ENCODE data around the gene LRRC56.
A peak's percentile ranks its signal among the peaks of the same experiment; 100 is the strongest.

Gene LRRC56

DNA sequence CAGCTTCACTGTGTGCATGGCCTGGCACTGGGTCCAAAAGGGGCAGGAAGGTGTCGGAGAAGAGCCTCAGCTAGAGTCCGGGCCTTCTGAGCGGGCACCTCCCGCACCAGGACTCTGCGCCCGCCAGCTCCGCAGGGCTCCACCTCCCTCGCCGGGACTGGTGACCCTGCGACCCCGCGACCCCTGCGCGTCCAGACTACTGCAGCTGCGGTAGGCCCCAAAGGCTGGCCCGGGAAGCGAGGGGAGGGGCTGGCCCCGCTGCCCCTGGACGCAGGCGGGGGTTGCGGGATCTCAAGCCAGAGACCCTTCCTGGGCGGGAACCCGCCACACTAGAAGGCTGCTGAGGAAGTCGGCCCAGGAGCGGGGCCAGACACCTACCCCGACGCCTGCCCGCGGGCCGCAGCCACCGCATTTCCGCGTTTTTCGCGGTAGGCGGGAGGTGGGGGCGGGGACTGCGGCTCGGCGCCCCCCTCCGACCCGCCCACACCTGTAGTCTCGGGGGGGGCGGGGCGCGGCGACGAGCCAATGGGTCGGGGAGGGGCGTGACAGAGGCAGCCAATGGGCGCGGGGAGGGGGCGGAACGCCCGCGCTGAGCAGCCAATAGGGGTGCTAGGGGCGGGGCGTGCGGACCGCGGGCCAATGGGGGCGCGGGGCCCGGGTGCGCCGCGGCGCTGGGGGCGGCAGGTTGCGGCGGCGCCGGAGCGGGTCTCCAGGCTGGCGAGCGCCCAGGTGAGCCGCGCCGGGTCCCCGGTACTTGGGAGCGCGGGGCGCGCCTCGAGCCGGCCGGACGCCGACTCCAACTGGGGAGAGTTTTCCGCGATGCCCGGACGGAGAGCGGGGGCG is 23.2 kb downstream of the LRRC56 start, which contains the start of the genes LMNTD2 and RASSF7 (continued):
- TF ChIP-seq, protein P1, sequence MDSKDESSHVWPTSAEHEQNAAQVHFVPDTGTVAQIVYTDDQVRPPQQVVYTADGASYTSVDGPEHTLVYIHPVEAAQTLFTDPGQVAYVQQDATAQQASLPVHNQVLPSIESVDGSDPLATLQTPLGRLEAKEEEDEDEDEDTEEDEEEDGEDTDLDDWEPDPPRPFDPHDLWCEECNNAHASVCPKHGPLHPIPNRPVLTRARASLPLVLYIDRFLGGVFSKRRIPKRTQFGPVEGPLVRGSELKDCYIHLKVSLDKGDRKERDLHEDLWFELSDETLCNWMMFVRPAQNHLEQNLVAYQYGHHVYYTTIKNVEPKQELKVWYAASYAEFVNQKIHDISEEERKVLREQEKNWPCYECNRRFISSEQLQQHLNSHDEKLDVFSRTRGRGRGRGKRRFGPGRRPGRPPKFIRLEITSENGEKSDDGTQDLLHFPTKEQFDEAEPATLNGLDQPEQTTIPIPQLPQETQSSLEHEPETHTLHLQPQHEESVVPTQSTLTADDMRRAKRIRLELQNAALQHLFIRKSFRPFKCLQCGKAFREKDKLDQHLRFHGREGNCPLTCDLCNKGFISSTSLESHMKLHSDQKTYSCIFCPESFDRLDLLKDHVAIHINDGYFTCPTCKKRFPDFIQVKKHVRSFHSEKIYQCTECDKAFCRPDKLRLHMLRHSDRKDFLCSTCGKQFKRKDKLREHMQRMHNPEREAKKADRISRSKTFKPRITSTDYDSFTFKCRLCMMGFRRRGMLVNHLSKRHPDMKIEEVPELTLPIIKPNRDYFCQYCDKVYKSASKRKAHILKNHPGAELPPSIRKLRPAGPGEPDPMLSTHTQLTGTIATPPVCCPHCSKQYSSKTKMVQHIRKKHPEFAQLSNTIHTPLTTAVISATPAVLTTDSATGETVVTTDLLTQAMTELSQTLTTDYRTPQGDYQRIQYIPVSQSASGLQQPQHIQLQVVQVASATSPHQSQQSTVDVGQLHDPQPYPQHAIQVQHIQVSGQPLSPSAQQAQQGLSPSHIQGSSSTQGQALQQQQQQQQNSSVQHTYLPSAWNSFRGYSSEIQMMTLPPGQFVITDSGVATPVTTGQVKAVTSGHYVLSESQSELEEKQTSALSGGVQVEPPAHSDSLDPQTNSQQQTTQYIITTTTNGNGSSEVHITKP (tag by site-specific recombination; IDR thresholded peaks at IDR 0.05) = no peak
- TF ChIP-seq, protein P2, sequence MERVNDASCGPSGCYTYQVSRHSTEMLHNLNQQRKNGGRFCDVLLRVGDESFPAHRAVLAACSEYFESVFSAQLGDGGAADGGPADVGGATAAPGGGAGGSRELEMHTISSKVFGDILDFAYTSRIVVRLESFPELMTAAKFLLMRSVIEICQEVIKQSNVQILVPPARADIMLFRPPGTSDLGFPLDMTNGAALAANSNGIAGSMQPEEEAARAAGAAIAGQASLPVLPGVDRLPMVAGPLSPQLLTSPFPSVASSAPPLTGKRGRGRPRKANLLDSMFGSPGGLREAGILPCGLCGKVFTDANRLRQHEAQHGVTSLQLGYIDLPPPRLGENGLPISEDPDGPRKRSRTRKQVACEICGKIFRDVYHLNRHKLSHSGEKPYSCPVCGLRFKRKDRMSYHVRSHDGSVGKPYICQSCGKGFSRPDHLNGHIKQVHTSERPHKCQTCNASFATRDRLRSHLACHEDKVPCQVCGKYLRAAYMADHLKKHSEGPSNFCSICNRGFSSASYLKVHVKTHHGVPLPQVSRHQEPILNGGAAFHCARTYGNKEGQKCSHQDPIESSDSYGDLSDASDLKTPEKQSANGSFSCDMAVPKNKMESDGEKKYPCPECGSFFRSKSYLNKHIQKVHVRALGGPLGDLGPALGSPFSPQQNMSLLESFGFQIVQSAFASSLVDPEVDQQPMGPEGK (tag by site-specific recombination; IDR thresholded peaks at IDR 0.05) = peak; percentile 88
- TF ChIP-seq ZNF266 (tag by site-specific recombination; IDR thresholded peaks at IDR 0.05; ENCODE audit: low read depth) = no peak
- TF ChIP-seq ZNF544 (tag by site-specific recombination; IDR thresholded peaks at IDR 0.05) = no peak
- peak; percentile 59; the same call in 1 of the 2 replicates for TF ChIP-seq EGR2 (tag by site-specific recombination; IDR thresholded peaks at IDR 0.05; ENCODE audit: low read depth)
- TF ChIP-seq ZNF626 (tag by site-specific recombination; IDR thresholded peaks at IDR 0.05) = no peak
- no peak; the same call in 1 of the 2 replicates for TF ChIP-seq GLIS1 (tag by site-specific recombination; IDR thresholded peaks at IDR 0.05)
- no peak for TF ChIP-seq ZNF138 (tag by site-specific recombination; IDR thresholded peaks at IDR 0.05; ENCODE audit: borderline replicate concordance)
- no peak for TF ChIP-seq ZNF621 (tag by site-specific recombination; IDR thresholded peaks at IDR 0.05)
- TF ChIP-seq, protein P3, sequence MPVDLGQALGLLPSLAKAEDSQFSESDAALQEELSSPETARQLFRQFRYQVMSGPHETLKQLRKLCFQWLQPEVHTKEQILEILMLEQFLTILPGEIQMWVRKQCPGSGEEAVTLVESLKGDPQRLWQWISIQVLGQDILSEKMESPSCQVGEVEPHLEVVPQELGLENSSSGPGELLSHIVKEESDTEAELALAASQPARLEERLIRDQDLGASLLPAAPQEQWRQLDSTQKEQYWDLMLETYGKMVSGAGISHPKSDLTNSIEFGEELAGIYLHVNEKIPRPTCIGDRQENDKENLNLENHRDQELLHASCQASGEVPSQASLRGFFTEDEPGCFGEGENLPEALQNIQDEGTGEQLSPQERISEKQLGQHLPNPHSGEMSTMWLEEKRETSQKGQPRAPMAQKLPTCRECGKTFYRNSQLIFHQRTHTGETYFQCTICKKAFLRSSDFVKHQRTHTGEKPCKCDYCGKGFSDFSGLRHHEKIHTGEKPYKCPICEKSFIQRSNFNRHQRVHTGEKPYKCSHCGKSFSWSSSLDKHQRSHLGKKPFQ (tag by site-specific recombination; IDR thresholded peaks at IDR 0.05) = no peak
- TF ChIP-seq, protein P4, sequence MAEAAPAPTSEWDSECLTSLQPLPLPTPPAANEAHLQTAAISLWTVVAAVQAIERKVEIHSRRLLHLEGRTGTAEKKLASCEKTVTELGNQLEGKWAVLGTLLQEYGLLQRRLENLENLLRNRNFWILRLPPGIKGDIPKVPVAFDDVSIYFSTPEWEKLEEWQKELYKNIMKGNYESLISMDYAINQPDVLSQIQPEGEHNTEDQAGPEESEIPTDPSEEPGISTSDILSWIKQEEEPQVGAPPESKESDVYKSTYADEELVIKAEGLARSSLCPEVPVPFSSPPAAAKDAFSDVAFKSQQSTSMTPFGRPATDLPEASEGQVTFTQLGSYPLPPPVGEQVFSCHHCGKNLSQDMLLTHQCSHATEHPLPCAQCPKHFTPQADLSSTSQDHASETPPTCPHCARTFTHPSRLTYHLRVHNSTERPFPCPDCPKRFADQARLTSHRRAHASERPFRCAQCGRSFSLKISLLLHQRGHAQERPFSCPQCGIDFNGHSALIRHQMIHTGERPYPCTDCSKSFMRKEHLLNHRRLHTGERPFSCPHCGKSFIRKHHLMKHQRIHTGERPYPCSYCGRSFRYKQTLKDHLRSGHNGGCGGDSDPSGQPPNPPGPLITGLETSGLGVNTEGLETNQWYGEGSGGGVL (tag by site-specific recombination; IDR thresholded peaks at IDR 0.05) = peak; percentile 66
- peak; percentile 75 for TF ChIP-seq ZNF335 (tag by site-specific recombination; conservative IDR thresholded peaks at IDR 0.05)
- TF ChIP-seq ZNF610 (tag by site-specific recombination; IDR thresholded peaks at IDR 0.05; ENCODE audit: borderline replicate concordance) = 0 out of 2 replicates have a peak, but pooled peaks have one; percentile 22
- TF ChIP-seq SP2 (tag by site-specific recombination; IDR thresholded peaks at IDR 0.05) = peak; percentile 70
- no peak for TF ChIP-seq ZNF623 (tag by site-specific recombination; IDR thresholded peaks at IDR 0.05)
- TF ChIP-seq ZXDB (tag by site-specific recombination; IDR thresholded peaks at IDR 0.05) = peak; percentile 64
- no peak for TF ChIP-seq MYNN (tag by site-specific recombination; IDR thresholded peaks at IDR 0.05; ENCODE audit: borderline replicate concordance)
- TF ChIP-seq ZSCAN23 (tag by site-specific recombination; IDR thresholded peaks at IDR 0.05) = no peak
- TF ChIP-seq, protein P5, sequence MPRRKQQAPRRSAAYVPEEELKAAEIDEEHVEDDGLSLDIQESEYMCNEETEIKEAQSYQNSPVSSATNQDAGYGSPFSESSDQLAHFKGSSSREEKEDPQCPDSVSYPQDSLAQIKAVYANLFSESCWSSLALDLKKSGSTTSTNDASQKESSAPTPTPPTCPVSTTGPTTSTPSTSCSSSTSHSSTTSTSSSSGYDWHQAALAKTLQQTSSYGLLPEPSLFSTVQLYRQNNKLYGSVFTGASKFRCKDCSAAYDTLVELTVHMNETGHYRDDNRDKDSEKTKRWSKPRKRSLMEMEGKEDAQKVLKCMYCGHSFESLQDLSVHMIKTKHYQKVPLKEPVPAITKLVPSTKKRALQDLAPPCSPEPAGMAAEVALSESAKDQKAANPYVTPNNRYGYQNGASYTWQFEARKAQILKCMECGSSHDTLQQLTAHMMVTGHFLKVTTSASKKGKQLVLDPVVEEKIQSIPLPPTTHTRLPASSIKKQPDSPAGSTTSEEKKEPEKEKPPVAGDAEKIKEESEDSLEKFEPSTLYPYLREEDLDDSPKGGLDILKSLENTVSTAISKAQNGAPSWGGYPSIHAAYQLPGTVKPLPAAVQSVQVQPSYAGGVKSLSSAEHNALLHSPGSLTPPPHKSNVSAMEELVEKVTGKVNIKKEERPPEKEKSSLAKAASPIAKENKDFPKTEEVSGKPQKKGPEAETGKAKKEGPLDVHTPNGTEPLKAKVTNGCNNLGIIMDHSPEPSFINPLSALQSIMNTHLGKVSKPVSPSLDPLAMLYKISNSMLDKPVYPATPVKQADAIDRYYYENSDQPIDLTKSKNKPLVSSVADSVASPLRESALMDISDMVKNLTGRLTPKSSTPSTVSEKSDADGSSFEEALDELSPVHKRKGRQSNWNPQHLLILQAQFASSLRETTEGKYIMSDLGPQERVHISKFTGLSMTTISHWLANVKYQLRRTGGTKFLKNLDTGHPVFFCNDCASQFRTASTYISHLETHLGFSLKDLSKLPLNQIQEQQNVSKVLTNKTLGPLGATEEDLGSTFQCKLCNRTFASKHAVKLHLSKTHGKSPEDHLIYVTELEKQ (tag by site-specific recombination; IDR thresholded peaks at IDR 0.05; ENCODE audit: borderline replicate concordance) = no peak
- TF ChIP-seq ZNF341 (tag by site-specific recombination; IDR thresholded peaks at IDR 0.05; ENCODE audit: low read depth) = peak; percentile 25
- TF ChIP-seq, protein P6, sequence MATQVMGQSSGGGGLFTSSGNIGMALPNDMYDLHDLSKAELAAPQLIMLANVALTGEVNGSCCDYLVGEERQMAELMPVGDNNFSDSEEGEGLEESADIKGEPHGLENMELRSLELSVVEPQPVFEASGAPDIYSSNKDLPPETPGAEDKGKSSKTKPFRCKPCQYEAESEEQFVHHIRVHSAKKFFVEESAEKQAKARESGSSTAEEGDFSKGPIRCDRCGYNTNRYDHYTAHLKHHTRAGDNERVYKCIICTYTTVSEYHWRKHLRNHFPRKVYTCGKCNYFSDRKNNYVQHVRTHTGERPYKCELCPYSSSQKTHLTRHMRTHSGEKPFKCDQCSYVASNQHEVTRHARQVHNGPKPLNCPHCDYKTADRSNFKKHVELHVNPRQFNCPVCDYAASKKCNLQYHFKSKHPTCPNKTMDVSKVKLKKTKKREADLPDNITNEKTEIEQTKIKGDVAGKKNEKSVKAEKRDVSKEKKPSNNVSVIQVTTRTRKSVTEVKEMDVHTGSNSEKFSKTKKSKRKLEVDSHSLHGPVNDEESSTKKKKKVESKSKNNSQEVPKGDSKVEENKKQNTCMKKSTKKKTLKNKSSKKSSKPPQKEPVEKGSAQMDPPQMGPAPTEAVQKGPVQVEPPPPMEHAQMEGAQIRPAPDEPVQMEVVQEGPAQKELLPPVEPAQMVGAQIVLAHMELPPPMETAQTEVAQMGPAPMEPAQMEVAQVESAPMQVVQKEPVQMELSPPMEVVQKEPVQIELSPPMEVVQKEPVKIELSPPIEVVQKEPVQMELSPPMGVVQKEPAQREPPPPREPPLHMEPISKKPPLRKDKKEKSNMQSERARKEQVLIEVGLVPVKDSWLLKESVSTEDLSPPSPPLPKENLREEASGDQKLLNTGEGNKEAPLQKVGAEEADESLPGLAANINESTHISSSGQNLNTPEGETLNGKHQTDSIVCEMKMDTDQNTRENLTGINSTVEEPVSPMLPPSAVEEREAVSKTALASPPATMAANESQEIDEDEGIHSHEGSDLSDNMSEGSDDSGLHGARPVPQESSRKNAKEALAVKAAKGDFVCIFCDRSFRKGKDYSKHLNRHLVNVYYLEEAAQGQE (tag by site-specific recombination; IDR thresholded peaks at IDR 0.05) = no peak
- TF ChIP-seq ZNF660 (tag by site-specific recombination; IDR thresholded peaks at IDR 0.05) = no peak

Measured in HEK293 (cell line).